Stimulated activated CD4-positive, alpha-beta T cell treated with anti-CD3 and anti-CD28 coated beads, Interleukin-4, amount 100 ng/mL, for 24 hours (primary cell): ENCODE results near the gene KMT5C.

Source experiments
- DNase-seq: peaks from one replicate; pipeline ENCODE4 v3.0.0-alpha.2; 2020

KMT5C gene

GRCh38 chr19:55339105-55339888 is at the start of gene KMT5C:
TSS of gene KMT5C (plus strand) at chr19:55339876. CDS start at chr19:55341937, 2,061 bp downstream.
- DNase-seq, result peak; percentile 100

GRCh38 chr19:55297267-55297666 is 42.4 kb upstream of the KMT5C start:
- no peak for DNase-seq

DNA sequence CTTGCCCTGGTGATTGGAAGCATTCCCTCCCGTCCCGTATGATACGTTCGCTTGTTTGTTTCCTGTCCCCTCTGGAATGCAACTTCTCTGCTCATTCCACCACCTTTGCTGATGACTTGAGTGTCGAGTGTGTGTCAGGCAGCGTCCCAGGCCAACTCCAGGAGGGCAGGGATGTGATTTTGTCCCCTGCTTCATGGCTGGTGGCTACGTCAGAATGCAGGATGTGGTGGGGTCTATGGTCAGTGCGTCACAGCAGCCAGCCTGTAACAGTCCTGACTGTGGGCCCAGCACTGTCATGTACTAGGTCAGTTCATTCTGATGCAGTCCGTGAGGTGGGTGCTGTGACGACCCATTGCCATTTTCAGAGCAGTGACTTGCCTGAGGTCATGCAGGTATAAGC is 39.7 kb upstream of the KMT5C start:
- no peak for DNase-seq

GRCh38 chr19:55300886-55301458 is 38.7 kb upstream of the KMT5C start:
- no peak for DNase-seq

GRCh38 chr19:55301459-55302317 is 38.0 kb upstream of the KMT5C start:
- peak; percentile 96 for DNase-seq

DNA sequence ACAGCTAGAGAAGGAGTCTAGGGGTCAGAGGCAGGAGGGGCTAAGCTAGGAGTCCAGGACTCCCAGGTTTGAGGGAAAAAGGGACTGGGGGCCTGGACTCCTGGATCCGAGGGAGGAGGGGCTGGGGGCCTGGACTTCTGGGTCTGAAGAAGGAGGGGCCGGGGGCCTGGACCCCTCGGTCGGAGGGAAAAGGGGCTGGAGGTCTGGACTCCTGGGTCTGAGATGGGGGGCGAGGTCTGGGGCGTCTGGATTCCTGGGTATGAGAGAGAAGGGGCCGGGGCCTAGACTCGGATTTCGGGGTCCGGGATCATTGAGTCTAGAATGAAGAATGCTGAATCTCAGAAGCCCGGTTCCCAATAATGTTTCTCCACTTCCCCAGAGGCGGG is 37.4 kb upstream of the KMT5C start:
- DNase-seq, result no peak

DNA sequence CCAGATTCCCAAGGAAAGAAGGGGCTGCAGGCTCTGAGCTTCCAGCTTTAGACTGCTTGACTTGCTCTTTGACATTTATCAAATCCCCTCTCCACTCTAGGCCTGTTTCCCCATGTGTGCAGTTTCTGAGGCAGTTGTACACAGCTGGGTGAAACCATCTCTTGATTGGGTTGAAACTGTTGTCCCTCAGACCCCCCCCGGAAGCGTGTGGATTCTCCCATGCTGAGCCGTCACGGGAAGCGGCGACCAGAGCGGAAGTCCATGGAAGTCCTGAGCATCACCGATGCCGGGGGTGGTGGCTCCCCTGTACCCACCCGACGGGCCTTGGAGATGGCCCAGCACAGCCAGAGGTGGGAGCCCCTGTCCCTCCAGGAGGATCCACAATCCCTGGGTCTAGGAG is 36.2 kb upstream of the KMT5C start:
- no peak for DNase-seq

DNA sequence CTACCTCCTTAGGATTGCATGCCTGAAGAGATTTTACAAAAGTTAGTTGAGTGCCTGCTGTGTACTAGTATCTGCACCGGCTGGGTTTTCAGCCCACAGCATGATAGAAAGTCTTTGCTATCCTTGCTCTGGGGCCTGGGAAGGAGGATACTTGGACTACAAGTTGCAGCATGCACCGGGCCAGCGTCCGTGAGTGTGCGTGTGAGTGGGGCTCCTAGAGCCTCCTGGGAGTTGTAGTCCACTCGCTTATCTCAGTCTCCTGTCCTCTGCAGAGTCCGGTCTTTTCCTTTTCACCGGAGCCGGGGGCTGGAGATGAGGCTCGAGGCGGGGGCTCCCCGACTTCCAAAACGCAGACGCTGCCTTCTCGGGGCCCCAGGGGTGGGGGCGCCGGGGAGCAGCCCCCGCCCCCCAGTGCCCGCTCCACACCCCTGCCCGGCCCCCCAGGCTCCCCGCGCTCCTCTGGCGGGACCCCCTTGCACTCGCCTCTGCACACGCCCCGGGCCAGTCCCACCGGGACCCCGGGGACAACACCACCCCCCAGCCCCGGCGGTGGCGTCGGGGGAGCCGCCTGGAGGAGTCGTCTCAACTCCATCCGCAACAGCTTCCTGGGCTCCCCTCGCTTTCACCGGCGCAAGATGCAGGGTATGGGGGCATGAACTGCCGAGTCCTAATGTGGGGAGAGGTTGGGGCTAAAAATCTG is 35.2 kb upstream of the KMT5C start:
- DNase-seq, result peak; percentile 20

DNA sequence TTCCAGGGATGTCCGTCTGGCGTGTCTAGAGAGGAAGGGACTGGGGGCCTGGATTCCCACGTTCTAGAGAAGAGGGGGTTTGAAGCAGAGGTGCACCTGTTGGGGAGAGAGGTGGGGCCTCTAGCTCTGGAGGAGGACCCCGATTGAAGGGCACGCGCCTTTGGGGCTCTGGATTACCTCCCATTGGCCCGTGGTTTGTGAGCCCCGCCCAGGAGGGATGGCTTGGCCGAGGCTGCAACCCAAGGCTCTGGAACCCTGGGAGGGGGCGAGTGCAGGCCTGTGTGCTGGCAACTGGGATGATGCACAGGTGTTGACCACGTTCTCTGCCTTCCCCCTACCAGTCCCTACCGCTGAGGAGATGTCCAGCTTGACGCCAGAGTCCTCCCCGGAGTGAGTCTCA is 34.7 kb upstream of the KMT5C start:
- no peak for DNase-seq

DNA sequence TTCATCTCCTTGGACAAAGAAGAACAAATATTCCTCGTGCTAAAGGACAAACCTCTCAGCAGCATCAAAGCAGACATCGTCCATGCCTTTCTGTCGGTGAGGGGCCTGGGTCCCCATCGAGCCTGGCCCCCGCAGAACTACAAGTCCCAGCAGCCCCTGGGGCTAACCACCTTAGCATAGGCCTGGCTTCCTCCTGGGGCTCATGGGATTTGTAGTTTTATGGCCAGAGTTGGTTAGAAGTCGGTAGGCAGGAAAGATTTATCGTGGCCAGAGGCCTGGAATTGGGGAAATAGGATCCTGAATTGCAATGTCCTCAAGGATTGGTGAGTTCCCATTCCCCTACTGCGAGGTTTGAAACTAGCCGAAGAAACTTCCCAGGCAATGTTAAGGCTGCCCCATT is 34.2 kb upstream of the KMT5C start:
- peak; percentile 55 for DNase-seq

DNA sequence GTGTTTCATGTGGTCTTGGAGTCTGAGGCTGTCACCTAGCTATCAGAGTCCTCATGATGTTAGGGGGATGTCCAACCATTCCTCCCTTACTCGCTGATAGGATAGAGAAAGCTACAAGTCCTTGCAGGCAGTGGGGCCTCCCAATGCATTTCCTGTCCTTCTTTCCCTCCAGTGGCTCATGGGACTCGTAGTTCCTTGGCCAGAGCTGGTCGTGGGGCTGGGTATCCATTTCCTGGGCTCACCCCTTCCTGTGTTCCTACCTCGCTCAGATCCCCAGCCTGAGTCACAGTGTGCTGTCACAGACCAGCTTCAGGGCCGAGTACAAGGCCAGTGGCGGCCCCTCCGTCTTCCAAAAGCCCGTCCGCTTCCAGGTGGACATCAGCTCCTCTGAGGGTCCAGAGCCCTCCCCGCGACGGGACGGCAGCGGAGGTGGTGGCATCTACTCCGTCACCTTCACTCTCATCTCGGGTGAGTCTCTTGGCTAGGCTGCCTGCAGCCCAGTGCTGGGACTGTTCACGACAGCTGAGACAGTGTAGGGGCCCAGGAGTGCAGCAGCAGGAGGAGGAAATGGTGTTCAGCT is 33.6 kb upstream of the KMT5C start:
- DNase-seq, result no peak

- no peak for DNase-seq
These were observed 33.0 kb upstream of the KMT5C start for GRCh38 chr19:55306712-55307111.

DNA sequence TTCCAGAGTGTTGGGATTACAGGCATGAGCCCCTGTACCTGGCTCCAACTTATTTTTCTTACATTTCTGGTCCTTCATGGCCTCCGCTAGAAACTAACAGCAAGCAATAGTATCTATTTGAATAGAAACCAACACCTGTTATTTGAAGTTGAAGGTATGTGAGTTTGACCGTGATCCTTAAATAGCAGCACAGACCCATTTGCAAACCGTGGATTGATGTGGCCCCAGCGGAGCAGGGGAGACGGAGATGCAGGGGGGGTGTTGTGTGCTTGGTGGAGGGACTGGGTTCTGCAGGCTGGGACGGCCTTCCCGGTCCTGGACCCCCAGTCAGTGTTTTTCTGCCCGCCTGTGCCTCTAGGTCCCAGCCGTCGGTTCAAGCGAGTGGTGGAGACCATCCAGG is 31.4 kb upstream of the KMT5C start:
- no peak for DNase-seq

GRCh38 chr19:55309448-55309847 is 30.2 kb upstream of the KMT5C start:
- DNase-seq, result no peak

GRCh38 chr19:55310498-55310897 is 29.2 kb upstream of the KMT5C start:
- no peak for DNase-seq

DNA sequence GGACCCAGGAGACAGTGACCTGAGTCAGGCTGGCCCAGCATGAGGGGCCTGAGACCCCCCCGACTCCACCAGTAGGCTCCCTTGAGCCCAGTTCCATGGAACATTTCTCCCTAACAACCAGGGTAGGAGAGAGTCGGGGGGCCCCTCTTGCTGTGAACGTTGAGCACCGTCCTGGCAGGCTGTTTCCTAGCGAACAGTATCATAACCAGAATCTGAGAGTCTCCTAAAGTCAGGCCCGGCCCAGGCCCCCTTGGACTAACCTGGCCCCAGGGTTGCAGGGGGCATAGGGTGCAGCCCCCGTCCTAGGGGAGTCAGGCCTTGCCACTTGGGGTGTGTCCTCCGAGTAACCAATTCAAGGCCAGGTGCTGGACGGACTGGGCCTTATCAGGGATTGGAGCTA is 28.3 kb upstream of the KMT5C start:
- no peak for DNase-seq

GRCh38 chr19:55311797-55312196 is 27.9 kb upstream of the KMT5C start:
- no peak for DNase-seq

GRCh38 chr19:55312621-55313512 is 26.8 kb upstream of the KMT5C start:
- no peak for DNase-seq

- no peak for DNase-seq
These were observed 25.3 kb upstream of the KMT5C start for GRCh38 chr19:55314396-55314795.

DNA sequence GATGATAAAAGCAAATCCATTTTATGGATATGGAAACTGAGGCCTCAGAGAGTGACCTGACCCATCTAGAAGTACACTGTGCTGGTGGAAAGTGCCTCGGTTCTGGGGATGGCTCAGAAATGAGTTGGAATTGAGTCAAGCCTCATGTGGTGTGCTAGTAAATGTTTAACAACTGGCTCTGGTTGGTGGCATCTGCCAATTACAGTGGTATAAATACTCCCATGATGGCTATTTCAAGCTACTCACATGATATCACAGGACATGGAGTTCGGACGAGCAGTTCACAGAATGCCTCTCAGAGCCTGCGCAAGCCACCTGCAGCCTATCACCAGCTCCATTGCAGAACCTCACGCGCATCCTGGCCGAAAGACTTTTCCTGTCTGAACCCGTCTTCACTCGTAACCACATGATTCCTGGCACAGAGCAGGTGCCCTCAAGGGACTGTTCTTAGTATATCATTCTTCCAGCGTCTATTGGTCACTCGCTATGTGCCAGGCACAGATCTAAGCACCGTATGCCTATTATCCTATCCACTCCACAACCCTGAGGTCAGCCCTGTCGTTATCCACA is 23.6 kb upstream of the KMT5C start:
- no peak for DNase-seq

DNA sequence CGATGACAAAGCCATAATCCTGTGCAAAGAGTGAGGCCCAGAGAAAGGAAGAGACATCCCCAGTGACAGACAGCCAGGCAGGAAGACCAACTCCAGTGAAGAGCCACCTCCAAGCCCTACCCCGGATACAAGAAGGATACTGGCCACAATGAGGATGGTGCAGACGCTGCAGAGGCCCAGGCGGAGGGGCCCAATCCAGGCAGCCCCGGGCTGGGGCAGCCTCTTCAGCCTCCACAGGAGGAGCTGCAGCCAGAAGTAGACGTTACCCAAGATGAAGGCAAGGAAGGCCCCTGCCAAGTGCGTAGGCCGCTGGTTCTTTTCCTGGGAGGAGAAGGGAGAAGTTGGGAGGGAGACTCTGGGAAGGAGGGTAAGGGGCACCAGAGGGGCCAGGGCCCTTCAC is 23.0 kb upstream of the KMT5C start:
- DNase-seq, result no peak
